NCI-H774 (cell line): ENCODE data around the gene LINGO4.

Experiments used
- DNase-seq: peaks from one replicate; lab custom pipeline; 2025; lab: John Stamatoyannopoulos, UW

Gene LINGO4

GRCh38 chr1:151805066-151805820 is at the start of gene LINGO4:
LINGO4 (minus strand) TSS chr1:151805419; CDS start chr1:151802704, 2,715 bp downstream.
- no peak for DNase-seq

- DNase-seq, result no peak
These were observed 49.4 kb upstream of the LINGO4 start for GRCh38 chr1:151854658-151855057.

- no peak for DNase-seq
These were observed 48.3 kb upstream of the LINGO4 start, which contains the start of gene THEM5 for GRCh38 chr1:151853411-151853943. THEM5 (minus strand) TSS chr1:151853712; CDS start chr1:151853565, 147 bp downstream.

GRCh38 chr1:151852733-151853132 is 47.5 kb upstream of the LINGO4 start:
- no peak for DNase-seq

- DNase-seq, result no peak
These were observed 46.7 kb upstream of the LINGO4 start for GRCh38 chr1:151851886-151852285.

GRCh38 chr1:151849871-151850270 is 44.7 kb upstream of the LINGO4 start:
- DNase-seq, result no peak

GRCh38 chr1:151849126-151849525 is 43.9 kb upstream of the LINGO4 start:
- DNase-seq, result no peak

GRCh38 chr1:151847867-151848596 is 42.8 kb upstream of the LINGO4 start:
- DNase-seq, result no peak

- DNase-seq, result no peak
These were observed 41.5 kb upstream of the LINGO4 start for GRCh38 chr1:151846686-151847237.

GRCh38 chr1:151846062-151846568 is 40.9 kb upstream of the LINGO4 start:
- no peak for DNase-seq

- DNase-seq, result no peak
These were observed 38.2 kb upstream of the LINGO4 start for GRCh38 chr1:151843398-151843797.

GRCh38 chr1:151841141-151841540 is 35.9 kb upstream of the LINGO4 start:
- DNase-seq, result no peak

- DNase-seq, result no peak
These were observed 35.2 kb upstream of the LINGO4 start for GRCh38 chr1:151840421-151840820.

GRCh38 chr1:151839457-151840403 is 34.5 kb upstream of the LINGO4 start, which contains the start of gene C2CD4D:
C2CD4D (minus strand) TSS chr1:151839820; CDS start chr1:151838989, 831 bp downstream.
- DNase-seq, result peak; percentile 70

- DNase-seq, result no peak
These were observed 33.8 kb upstream of the LINGO4 start for GRCh38 chr1:151839082-151839412.

- no peak for DNase-seq
These were observed 33.2 kb upstream of the LINGO4 start for GRCh38 chr1:151838222-151839081.

GRCh38 chr1:151837884-151838221 is 32.6 kb upstream of the LINGO4 start:
- no peak for DNase-seq

GRCh38 chr1:151837197-151837596 is 32.0 kb upstream of the LINGO4 start:
- DNase-seq, result no peak

GRCh38 chr1:151835596-151835995 is 30.4 kb upstream of the LINGO4 start:
- no peak for DNase-seq

GRCh38 chr1:151834239-151834638 is 29.0 kb upstream of the LINGO4 start:
- DNase-seq, result no peak
